Measurements from ENCODE around the gene TRIP13.

- no peak for TF ChIP-seq EZH2phosphoT487 (IDR thresholded peaks at IDR 0.05; ENCODE audit: low read length)
- TF ChIP-seq, protein P1, sequence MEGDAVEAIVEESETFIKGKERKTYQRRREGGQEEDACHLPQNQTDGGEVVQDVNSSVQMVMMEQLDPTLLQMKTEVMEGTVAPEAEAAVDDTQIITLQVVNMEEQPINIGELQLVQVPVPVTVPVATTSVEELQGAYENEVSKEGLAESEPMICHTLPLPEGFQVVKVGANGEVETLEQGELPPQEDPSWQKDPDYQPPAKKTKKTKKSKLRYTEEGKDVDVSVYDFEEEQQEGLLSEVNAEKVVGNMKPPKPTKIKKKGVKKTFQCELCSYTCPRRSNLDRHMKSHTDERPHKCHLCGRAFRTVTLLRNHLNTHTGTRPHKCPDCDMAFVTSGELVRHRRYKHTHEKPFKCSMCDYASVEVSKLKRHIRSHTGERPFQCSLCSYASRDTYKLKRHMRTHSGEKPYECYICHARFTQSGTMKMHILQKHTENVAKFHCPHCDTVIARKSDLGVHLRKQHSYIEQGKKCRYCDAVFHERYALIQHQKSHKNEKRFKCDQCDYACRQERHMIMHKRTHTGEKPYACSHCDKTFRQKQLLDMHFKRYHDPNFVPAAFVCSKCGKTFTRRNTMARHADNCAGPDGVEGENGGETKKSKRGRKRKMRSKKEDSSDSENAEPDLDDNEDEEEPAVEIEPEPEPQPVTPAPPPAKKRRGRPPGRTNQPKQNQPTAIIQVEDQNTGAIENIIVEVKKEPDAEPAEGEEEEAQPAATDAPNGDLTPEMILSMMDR (IDR thresholded peaks at IDR 0.05; ENCODE audit: low read length), result no peak
- no peak for TF ChIP-seq EZH2 (optimal IDR thresholded peaks at IDR 0.05; ENCODE audit: low read depth, low read length)
Measured at GRCh38 chr5:933251-933861, 40.7 kb downstream of the TRIP13 start.

Measured in MM.1S (cell line).